Measurements from ENCODE around the gene GDAP1L1. TPM values are rescaled to one million over a fixed set of nuclear protein-coding genes. Genes with fewer than 3 reads are reported as not detected.

GDAP1L1 gene
- total RNA-seq, 4 donors from 2014 or later: not detected

DNA sequence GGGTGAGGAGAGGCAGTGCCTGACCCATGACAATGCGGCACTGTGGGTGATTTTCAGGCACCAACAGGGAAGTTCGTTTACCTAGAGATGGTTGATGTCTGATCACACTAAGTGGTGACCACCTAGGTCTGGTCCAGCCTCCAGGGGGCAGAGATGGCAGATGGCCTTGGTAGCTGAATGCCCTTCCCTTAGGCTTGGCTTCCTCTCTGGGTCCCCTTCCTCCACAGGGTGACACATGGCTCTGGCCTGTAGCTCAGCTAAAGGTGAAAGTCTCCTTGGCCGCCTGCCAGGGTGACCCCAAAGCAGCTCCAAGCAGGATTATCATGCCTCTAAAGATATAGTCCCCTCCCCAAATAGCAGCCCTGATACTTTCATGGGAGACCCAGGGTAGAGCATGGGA, 6.4 kb downstream of the GDAP1L1 start:
- in situ Hi-C loops (cut with MboI; ENCODE audit: low pct_ligation_motif_present in 1 of 4, low pct_unique_long_range_greater_than_20kb in 1 of 4, low sequenced_read_pairs in 3 of 4): no loop called here
- no peak for DNase-seq
- no peaks in the 10 kb centered on the region for H3K4me1 ChIP-seq

DNA sequence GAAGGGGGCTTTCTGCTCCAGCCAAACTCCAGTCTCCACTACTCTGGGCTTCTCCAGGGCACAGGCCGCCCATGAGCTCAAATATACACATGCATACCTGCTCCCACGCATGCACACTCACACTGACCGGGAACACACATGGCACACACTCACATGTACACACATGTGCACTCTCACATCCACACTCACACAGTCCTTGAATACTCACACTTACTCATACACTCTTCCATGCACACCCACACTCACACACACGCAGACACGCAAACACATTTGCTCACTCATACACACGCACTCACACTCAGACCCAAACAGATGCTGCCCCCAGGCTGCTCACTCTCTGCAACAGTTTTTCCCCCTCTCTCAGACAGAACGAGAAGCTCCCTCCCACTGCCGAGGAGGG, 7.0 kb downstream of the GDAP1L1 start:
- no peak for TF ChIP-seq POLR2AphosphoS5 (IDR thresholded peaks at IDR 0.05)
- TF ChIP-seq EP300 (IDR thresholded peaks at IDR 0.05; ENCODE audit: low read depth): no peak
- TF ChIP-seq, protein P1, sequence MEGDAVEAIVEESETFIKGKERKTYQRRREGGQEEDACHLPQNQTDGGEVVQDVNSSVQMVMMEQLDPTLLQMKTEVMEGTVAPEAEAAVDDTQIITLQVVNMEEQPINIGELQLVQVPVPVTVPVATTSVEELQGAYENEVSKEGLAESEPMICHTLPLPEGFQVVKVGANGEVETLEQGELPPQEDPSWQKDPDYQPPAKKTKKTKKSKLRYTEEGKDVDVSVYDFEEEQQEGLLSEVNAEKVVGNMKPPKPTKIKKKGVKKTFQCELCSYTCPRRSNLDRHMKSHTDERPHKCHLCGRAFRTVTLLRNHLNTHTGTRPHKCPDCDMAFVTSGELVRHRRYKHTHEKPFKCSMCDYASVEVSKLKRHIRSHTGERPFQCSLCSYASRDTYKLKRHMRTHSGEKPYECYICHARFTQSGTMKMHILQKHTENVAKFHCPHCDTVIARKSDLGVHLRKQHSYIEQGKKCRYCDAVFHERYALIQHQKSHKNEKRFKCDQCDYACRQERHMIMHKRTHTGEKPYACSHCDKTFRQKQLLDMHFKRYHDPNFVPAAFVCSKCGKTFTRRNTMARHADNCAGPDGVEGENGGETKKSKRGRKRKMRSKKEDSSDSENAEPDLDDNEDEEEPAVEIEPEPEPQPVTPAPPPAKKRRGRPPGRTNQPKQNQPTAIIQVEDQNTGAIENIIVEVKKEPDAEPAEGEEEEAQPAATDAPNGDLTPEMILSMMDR (IDR thresholded peaks at IDR 0.05): no peak
- TF ChIP-seq POLR2A (IDR thresholded peaks at IDR 0.05): no peak
- H3K36me3 ChIP-seq: no peaks in the 10 kb centered on the region
- H3K4me3 ChIP-seq: no peak overlapping the region
- DNase-seq: no peak
- H3K27me3 ChIP-seq: no peaks in the 10 kb centered on the region
- in situ Hi-C loops (cut with MboI; ENCODE audit: low pct_ligation_motif_present in 1 of 4, low pct_unique_long_range_greater_than_20kb in 1 of 4, low sequenced_read_pairs in 3 of 4) (no loop called here), intact Hi-C loops (cut with DNase I; ENCODE audit: low total_unique reads) (no loop called here)
- no peaks in the 10 kb centered on the region for H3K4me1 ChIP-seq
- WGBS, 2 donors (ENCODE audit: low coverage in 1 of 2): 60 to 88% methylated on average over 1 to 8 of the region's 8 CpGs
- H3K9me3 ChIP-seq: no peaks in the 10 kb centered on the region
- H3K27ac ChIP-seq: no peak overlapping the region

More for the DNA sequence above, 6.4 kb downstream of the GDAP1L1 start:
- no peaks in the 10 kb centered on the region for H3K9me3 ChIP-seq
- peaks cover 3% of the 10 kb centered on the region for H3K27me3 ChIP-seq
- no peaks in the 10 kb centered on the region for H3K36me3 ChIP-seq
- TF ChIP-seq, protein P1 (IDR thresholded peaks at IDR 0.05): no peak
- no peak for TF ChIP-seq POLR2A (IDR thresholded peaks at IDR 0.05)
- TF ChIP-seq EP300 (IDR thresholded peaks at IDR 0.05; ENCODE audit: low read depth): no peak
- 78% methylated on average over 3 of the region's 3 CpGs; no CpG with 5 or more reads in 1 of the 2 donors for WGBS, 2 donors (ENCODE audit: low coverage in 1 of 2)
- no peak overlapping the region for H3K4me3 ChIP-seq
- intact Hi-C loops (cut with DNase I; ENCODE audit: low total_unique reads): no loop called here
- H3K27ac ChIP-seq: no peak overlapping the region

DNA sequence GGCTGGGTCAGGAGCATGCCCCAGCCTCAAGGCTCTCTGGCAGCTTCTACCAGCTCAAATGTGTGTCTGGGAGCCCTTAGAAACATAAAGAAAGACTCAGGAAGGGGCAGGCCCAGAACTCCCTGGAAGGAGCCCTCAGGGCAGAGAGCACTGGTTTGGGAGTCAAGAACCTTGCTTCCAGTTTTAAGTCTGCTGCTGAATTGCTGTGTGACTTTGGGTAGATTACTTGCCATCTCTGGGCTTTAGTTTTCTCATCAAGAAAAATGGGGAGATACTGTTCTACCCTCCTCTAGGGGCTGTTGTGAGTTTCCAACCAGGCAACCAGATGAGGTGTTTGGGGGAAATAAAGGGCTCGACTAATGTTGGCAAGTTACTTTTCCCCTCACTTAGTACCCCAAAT, 8.8 kb downstream of the GDAP1L1 start:
- H3K27ac ChIP-seq: no peak overlapping the region
- DNase-seq: no peak
- TF ChIP-seq, protein P1 (IDR thresholded peaks at IDR 0.05): no peak
- TF ChIP-seq EP300 (IDR thresholded peaks at IDR 0.05; ENCODE audit: low read depth): no peak
- TF ChIP-seq POLR2AphosphoS5 (IDR thresholded peaks at IDR 0.05): no peak
- TF ChIP-seq POLR2A (IDR thresholded peaks at IDR 0.05): no peak
- no peaks in the 10 kb centered on the region for H3K9me3 ChIP-seq
- no peaks in the 10 kb centered on the region for H3K36me3 ChIP-seq
- WGBS, 2 donors (ENCODE audit: low coverage in 1 of 2): 95 to 100% methylated on average over 1 of the region's 1 CpG
- no peaks in the 10 kb centered on the region for H3K4me1 ChIP-seq
- no peak overlapping the region for H3K4me3 ChIP-seq
- intact Hi-C loops (cut with DNase I; ENCODE audit: low total_unique reads): no loop called here
- no peaks in the 10 kb centered on the region for H3K27me3 ChIP-seq
- in situ Hi-C loops (cut with MboI; ENCODE audit: low pct_ligation_motif_present in 1 of 4, low pct_unique_long_range_greater_than_20kb in 1 of 4, low sequenced_read_pairs in 3 of 4): no loop called here

DNA sequence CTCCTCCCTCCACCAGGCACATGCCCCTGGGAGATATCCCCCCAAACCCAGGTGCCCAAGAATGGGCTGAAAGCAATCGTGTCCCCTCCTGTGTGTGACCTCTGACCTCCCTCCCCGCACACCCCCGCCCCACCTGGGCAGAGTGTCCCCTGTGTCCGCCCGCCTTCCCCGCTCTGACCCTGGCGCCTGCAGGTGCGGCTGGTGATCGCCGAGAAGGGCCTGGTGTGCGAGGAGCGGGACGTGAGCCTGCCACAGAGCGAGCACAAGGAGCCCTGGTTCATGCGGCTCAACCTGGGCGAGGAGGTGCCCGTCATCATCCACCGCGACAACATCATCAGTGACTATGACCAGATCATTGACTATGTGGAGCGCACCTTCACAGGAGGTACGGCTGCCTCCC, 9.9 kb downstream of the GDAP1L1 start:
- no peaks in the 10 kb centered on the region for H3K27me3 ChIP-seq
- no peaks in the 10 kb centered on the region for H3K4me1 ChIP-seq
- 82% methylated on average over 19 of the region's 21 CpGs; no CpG with 5 or more reads in 1 of the 2 donors for WGBS, 2 donors (ENCODE audit: low coverage in 1 of 2)
- intact Hi-C loops (cut with DNase I; ENCODE audit: low total_unique reads) (no loop called here), in situ Hi-C loops (cut with MboI; ENCODE audit: low pct_ligation_motif_present in 1 of 4, low pct_unique_long_range_greater_than_20kb in 1 of 4, low sequenced_read_pairs in 3 of 4) (no loop called here)
- no peaks in the 10 kb centered on the region for H3K36me3 ChIP-seq
- H3K4me3 ChIP-seq: no peak overlapping the region
- TF ChIP-seq POLR2AphosphoS5 (IDR thresholded peaks at IDR 0.05) (no peak), POLR2A (IDR thresholded peaks at IDR 0.05) (no peak), EP300 (IDR thresholded peaks at IDR 0.05; ENCODE audit: low read depth) (no peak)
- TF ChIP-seq, protein P1 (IDR thresholded peaks at IDR 0.05): no peak
- no peaks in the 10 kb centered on the region for H3K9me3 ChIP-seq
- no peak overlapping the region for H3K27ac ChIP-seq
- no peak for DNase-seq

All from transverse colon (tissue), 4 donors.